ENCODE results near the gene DIP2C. TPM values are rescaled to one million over a fixed set of nuclear protein-coding genes. Genes with fewer than 3 reads are reported as not detected.
"Not testable (repeated sequence)": the region's sequence is repeated elsewhere in the genome, so short reads cannot be mapped to it uniquely, and the experiment has no call there.

The DIP2C gene
- total RNA-seq, 1 donor from 2014 or later = 31.9 TPM

DNA sequence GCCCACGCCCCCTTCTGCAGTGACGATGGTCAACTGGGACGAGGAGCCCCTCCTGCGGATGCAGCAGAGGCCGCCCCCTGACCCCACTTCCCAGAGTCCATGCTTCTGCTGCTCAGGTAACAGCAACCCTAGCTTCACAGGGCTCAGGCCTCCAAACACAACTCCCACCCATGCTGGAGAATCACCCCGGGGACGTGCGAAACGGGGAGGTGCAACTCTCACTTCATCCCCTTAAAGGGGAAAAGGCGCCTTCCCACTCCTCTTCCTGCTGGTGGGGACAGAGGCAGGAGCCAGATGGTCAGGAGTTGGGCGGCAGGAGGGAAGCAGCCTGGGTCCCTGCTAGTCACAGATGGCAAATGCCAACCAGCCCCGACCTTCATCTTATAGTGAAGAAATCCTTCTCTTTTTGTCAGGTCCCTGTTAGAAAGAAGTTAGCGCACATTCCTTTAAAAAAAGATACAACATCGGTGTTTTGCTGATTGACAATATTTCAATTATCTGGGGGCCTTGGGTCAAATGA is 155.4 kb downstream of the DIP2C start:
- DNase-seq (ENCODE audit: low read depth) = no peak

DNA sequence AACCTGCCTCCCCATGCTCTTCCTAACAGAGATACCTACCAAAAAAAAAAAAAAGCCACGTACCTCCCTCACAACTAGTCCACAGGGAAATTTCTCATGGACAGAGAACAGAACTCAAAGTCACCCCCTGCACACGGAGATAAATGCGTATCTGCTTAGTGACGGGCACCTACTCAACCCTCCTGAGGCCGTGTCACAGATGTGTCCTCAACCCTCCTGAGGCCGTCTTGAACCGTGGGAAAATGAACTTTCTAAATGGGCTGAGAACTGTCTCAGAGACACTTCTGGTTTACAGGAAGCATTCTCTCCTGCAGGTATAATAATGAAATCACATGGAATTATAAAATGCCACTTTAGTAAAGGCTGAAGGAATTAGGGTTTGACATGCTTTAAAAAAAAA is 155.9 kb downstream of the DIP2C start:
- DNase-seq (ENCODE audit: low read depth) = no peak

DNA sequence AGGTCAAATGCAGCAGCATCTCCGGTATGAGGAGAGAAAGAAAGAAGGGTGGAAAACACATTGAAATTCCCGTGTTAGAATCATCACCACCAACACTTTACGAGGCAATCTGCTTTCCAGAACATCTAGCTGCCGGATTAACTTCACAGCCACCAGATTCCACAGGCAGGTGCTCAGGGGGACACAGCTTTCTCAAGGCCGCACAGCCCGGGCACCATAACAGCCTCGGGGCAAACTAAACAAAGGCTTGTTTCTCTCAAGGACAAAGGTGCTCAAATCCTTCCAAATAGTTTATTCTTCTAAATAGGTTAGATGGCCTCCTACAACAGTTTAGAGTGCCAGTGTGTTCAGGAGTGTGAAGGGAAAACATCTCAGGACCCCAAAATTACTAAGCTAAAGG is 156.3 kb downstream of the DIP2C start:
- DNase-seq (ENCODE audit: low read depth) = no peak

DNA sequence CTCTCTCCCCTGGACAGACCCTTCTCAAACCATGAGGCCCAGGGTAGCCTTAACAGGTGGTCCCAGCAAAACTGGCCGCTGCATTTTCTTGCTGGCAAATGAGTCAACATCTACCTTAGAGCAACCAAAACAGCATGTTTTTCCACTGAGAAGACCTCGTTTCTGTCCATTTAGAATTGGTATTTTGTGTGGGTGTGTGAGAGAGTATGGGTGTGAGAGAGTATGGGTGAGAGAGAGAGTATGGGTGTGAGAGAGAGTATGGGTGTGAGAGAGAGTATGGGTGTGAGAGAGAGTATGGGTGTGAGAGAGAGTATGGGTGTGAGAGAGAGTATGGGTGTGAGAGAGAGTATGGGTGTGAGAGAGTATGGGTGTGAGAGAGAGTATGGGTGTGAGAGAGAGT is 157.1 kb downstream of the DIP2C start:
- DNase-seq (ENCODE audit: low read depth) = not testable (repeated sequence)

DNA sequence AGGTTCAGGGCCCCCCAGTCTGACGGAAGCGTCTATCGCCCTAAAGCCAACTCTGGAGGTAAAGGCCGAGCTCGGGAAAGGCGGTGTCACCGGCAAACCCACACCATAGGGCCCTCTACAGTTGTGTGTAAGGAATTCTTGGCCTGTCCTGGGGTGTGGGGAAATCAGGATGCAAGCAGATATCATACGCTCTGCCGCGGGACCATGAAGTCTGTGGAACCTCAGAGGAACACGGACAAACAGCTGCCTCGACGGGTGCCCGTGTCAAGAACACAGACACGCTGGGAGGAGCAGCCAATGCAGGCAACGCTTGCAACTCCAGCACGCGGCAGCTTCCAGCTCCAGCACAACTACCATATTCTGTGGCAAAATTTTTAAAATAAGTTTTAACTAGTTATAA is 157.9 kb downstream of the DIP2C start:
- no peak for DNase-seq (ENCODE audit: low read depth)

DNA sequence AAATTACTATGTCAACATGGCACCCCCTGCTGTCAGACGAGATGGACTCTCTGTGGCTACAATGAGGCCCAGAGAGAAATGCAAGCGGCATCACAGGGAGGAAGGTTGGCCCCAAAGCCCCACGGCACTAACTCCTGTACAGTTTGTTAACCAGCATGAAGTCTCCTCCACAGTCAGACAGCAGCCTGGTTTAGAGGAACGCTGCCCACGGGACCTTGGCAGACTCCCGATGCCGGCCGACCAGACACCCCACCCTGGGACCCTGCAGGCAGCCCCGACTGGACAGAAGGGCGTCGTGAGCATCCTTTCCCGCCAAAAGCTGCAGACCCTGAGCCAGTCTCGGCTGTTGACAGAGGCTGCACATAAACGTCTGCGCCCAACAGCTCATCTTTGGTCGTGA is 158.8 kb downstream of the DIP2C start:
- no peak for DNase-seq (ENCODE audit: low read depth)

DNA sequence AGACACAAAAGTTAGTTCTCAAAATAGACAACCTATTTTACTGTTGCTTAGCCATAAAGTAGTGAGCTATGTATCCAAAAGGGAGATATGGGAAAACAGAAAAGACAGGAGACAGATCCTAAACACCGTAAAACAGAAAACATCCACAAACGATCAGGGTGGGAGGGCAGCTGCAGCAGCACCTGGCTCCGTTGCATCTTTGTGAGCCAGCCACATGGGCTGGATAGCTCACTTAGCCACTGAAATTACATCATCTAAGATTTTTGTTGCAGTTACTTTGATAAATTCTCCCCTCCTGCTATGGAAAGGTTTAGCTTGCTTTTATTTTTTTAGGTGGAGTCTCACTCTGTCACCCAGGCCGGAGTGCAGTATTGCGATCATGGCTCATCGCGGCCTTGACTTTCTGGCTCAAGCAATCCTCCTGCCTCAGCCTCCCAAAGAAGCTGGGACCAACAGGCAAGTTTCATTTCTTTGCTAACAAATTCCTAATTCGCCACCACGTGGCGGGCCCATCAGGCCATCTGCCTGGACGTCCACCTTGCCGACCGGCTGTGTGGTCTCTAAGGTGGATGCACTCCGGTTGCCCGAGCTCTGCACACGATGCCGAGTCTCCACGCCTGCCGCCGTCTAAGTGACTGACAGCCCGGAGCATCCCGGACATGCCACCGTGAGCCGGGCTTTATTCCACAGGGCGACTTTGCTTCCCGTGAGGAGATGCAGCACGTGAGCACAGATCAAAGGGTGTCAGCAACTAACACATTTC is 159.8 kb downstream of the DIP2C start:
- no peak for DNase-seq (ENCODE audit: low read depth)

DNA sequence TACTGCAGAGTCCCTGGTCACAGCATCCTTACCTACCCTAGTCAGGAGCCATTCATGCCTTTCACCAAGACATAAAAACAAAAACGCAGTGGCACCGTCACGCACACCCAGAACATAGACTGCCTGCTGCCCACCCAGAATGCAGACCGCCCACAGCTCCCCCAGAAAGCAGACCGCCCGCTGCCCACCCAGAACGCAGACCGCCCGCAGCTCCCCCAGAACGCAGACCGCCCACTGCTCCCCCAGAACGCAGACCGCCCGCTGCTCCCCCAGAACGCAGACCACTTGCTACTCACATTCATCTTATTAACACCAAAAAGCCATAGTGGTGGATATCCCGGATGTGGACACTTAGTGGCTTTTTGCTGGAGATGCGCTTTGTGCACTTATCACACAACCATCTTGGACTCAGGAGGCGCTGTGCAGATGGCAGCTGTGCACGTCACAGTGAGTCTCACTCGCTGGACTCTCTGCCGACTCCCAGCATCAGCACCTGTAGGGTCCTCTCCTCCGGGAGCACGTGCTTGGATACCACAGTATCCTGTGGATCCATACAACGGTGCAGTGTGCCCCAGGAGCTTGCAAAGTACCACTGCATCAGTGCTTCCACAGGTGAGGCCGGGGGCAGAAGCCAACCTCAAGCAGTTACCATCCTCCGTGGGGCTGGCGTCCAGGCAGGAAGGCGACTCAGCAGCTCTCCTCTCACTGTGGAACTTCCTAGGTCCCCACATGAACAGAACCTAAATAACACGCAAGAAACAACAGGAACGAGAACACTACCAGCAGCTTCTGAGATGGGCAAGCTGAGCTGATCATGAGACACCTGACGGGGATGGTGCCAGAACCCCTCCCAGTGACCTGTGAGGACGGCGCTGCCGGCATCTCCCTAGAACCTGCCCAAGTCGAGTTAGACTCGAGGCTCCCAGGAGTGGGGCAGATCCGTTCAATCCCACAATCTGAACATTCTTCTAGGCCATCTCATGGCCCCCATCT is 161.0 kb downstream of the DIP2C start:
- DNase-seq (ENCODE audit: low read depth) = no peak

DNA sequence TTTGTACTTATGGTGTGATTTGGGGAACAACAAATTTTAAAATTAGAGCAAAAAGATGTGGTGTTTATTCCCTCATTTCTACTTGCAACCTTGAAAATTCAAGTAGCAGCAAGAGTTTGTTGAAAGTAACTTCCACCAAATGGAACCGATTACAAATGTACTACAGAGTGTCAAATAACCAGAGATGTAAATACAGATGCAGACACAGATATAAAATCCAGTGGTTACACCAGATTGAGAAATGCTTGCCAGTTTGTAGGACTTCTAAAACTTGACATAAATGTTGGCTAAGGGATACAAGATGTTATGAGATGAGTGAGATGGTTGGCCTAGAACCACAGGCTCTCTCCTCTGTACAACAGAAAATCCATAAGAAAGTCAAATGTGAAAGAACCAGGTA is 162.1 kb downstream of the DIP2C start:
- no peak for DNase-seq (ENCODE audit: low read depth)

DNA sequence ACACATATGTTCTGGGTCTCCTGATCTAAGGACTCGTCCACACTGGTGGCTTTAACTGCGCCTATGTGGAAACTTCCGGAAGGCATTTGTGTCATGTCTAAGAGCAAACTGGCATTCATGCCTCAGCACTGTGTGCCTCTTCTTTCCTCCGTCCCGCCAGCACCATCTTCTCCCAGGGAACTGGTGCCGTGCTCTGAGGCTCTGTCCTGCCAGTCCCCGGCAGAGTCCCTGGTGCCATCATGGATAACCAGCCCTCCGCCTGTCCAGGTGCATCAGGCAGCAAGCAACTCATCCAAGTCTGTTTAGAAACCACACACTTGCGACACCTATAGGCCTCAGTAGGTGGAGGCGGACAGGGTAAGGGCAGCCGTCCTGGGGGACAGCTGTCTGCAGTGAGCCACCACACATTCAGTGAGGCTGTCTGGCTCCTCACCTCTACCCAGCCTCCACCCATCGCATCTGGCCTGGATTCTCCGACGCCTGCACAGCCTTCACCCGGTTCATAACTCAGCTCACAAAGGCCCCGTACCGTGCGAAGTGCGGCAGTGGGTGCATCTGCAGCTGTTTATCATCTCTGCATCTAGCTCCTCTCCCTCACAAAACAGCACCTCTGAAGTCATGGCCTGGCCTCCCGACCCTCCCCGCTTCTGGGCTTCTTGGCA is 162.7 kb downstream of the DIP2C start:
- DNase-seq (ENCODE audit: low read depth) = no peak

DNA sequence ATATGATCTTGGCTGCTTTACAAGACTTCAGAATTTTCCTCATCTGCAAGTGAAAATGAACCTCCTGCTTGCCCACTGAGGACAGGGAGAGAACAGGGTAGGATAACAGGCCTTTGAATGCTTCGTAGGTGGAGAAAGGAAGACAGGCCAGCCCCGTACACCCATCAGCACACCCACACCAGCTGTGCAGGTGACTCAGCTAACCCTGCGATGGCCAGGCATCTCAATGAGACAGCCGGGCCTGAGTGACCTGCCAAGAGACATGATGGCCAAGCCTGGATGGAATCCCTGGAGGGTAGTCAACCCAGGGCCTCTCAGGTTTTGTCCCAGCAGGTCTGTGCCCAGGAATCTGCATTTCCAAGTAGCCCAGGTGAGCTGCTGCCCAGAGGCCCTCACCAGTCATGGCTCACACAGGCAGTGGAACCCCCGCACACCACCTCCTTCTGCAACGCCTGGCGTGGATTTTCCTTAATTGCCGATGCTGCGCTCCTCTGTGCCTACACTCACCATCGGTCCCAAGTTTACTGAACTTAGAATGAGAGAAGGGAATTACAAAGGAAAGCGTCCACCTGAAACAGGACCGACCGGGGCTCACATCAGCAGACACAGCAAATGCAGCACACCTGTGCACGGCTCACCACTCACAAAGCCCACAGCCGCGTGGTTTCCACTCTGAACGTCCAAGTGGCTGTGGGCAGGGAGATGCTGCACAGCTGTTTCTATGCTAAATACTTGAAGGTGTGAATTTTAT is 163.7 kb downstream of the DIP2C start:
- peak; percentile 66 for DNase-seq (ENCODE audit: low read depth)

DNA sequence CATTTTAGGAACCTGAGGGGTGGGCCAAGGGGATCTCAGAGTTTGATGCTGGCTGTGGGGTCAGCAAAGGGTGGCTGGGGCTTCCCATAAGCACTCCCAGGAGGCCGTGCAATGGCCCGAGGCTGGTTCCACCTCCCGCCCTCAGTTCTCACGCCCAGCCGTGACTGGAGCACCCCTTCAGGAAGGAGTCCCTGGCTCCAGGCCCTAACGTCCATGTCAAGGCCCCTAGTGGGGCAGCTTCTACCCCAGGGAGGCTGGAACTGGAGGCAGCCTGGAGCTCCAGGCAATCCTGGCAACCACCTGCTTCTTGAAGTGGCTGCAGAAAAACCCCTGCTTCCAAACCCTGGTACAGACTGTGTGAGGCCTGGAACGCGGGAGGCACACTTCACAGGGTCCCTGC is 165.5 kb downstream of the DIP2C start:
- no peak for DNase-seq (ENCODE audit: low read depth)

DNA sequence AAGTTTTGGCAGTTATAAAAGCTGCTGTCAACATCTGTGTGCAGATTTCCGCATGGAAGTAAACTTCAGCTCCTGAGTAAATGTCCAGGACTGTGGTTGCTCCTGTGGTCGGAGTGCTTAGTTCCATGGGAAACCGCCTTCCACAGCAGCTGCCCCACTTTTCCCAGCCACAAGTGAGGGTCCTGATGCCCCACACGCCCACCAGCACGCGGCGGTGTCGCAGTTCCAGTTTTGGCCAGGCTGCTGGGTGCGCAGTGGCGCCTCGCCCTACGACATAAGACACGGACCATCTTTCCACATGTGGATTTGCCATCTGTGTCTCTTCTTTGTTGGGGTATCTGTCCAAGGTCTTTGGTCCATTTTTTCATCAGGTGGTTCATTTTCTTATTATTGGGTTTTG is 167.1 kb downstream of the DIP2C start:
- DNase-seq (ENCODE audit: low read depth) = peak; percentile 26

DNA sequence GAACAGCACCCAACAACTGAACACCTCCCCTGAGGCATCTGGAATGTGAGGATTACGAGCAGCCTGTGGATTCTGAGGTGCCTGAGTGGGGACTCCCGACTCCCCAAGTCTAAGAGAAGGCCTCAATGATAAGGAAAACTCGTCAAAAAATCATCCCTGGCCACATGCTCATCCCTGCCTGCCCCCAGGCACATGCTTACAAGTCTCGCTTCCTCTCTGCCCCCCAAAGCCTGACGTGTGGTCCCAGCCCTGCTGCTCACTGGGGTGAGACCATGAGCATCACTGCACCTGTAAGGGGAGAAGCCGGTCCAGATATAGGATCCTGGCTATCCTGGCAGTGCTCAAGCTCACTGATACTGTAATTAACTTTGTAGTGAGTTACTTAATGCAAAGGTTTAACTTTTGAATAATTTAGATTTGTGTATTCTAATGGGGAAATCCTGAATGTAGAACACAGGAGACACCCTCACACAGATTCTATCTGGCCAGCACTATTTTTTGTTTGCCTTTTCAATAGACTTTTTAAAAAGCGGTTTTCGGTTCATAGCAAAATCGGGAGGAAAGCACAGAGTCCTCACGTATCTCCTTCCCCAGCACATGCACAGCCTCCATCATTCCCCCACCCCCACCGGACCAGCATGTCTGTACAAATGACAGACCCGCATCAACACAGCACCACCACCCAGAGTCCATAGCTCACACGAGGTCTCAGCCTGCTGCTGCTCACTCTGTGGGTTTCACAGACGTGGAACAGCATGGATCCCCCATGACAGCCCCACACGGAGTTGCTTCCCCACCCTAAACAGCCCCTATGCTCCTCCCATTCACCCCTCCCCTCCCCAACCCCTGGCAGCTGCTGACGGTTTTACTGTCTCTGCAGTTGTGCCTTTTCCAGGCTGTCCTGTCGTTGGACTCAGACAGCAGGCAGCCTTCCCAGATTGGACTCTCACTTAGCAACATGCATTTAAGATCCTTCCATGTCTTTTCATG is 167.9 kb downstream of the DIP2C start:
- peak; percentile 40 for DNase-seq (ENCODE audit: low read depth)

DNA sequence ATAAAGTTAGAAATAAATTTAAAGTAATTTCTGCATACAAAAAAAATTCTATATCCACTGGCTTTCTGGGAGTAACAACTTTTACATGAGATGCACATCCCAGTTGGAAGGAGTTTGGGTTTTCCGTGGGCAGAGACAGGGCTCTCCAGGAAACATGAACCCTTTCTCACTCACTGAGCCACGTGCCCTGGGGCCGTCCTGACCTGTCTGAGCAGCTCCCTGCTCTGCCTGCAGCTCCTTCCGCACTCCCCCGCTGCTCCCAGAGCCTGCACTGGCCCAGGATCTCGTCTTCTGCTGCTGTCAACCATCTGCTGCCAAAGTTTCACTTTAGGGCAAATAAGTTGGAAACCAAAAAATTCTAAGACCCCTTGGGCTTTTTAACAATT is 169.1 kb downstream of the DIP2C start:
- DNase-seq (ENCODE audit: low read depth) = no peak

DNA sequence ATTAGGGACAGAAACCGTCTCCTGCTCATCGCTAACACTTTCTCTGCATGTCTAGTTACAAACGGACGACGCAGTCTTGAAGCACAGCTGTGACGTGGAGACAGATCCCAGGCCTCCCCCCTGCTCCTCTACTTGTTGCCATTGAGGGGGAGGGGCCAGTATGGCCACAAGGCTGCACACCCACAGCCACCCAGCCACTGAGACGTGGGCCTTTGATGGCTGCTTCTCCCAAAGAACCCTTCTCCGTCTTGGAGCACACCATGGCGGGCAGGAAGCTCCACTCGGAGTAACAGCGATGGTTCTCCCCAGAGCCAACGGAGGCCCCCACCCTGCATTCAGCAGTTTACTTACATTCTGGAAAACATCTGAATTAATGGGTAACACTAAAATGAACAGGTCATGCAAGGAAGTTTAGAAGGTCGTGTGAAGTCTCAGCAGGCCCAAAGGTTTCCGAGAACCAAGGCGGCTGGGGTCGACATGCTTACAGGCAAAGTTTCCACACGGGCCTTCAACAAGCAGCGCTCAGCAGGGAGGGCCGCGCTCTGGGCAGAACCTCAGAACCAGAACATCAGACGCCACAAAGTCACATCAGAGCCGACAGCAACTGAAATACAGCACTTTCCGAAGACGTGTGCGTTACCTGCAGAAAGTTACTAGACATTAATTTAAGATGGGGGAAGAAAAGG is 169.6 kb downstream of the DIP2C start:
- DNase-seq (ENCODE audit: low read depth) = no peak

DNA sequence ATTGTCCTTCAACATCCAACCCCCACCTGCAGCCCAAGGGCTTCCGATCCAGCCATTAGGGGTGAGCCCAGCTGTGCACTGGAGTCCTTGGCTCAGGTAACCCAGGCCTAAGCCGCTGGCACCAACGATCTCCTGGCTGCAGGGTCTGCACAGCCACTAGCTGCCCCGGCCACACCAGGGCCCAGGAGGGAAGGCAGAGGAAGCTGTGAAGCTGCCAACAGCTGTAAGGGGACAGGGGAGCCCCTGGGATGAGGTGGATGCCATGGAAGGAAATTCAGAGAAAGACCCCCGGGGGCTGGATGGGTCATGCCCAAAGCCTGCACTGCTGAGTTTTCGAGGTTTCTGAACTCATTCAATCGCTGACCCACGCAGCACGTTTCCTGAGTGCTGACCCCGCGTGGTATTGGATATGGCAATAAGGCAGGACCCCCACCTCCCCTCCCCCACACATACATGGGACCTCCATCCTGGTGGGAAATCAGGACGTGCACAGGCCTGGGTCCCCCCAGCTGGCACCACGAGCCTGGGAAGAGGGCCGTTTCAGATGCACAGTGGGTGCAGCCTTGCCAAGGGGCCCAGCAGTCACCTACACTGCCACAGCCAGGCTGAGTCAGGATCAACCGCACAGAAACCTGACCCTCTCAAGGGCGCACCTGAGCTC is 170.3 kb downstream of the DIP2C start:
- no peak for DNase-seq (ENCODE audit: low read depth)

DNA sequence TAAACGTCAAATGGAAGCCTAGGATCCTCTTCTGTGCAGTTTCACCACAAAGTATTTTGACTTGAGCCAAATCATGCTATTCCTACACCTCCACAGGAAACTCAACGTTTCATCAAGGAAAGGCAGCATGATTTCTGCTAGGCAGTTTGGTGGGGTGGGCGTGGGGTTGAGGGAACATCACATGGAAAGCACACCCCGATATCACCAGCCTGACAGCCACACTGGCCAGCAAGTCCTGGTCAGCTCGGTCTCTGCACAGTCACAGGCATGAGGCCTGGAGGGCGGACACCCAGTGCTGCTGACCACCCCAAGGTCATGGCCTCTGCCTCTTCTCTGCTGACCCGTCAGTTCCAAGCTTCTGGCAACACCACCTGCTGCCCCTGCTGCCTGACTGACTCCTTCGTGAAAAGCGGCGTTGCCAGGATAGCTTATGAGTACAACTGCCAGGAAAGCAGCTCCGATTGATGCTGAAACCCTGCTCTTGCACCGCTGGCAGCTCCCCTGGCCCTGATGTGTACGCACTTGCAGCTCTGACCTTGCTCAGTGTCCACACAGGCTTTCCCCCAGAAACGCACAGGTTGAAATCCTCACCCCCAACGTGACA is 171.5 kb downstream of the DIP2C start:
- peak; percentile 25 for DNase-seq (ENCODE audit: low read depth)

All from myocyte (in vitro differentiated cells).